ENCODE data around the gene LRIG1. TPM values are rescaled to one million over a fixed set of nuclear protein-coding genes. Genes with fewer than 3 reads are reported as not detected.

Gene LRIG1
- total RNA-seq, 5 donors from 2014 or later (not counting 1 experiment from before 2014, with no cell fraction given), result 33.5 to 49.8 (median 41.1) TPM

- Mint-ChIP-seq H3K36me3 (no peaks in the 10 kb centered on the region), H3K4me1 (no peaks in the 10 kb centered on the region), H3K27ac (no peak overlapping the region), H3K9me3 (no peaks in the 10 kb centered on the region), H3K4me3 (no peak overlapping the region), H3K27me3 (no peaks in the 10 kb centered on the region)
- no peak overlapping the region for H3K4me3 ChIP-seq (ENCODE audit: control insufficient read depth in 1 of 2, extremely low read depth in 1 of 2, low read length in 1 of 2)
- no peaks in the 10 kb centered on the region for H3K4me1 ChIP-seq (ENCODE audit: control insufficient read depth in 1 of 2, extremely low read depth in 1 of 2, insufficient read depth in 2 of 2, low read length in 2 of 2)
- peaks cover 0 to 2% of the 10 kb centered on the region in 2 experiments for H3K27me3 ChIP-seq (replicated peaks in 1 of 2; ENCODE audit: control insufficient read depth in 2 of 2, extremely low read depth in 1 of 2, insufficient read depth in 2 of 2, low read length in 1 of 2)
- ChIA-PET CTCF (interaction anchor here in 1 of 2 donors (1.2 kb wide), 1 partner anchor 15 kb away, joined by 3 read pairs; no protein-coding TSS in a partner anchor), POLR2A (interaction anchor here in 1 of 2 donors (0.6 kb wide), 1 partner anchor 63 kb away, joined by 3 read pairs; no protein-coding TSS in a partner anchor)
- H3K36me3 ChIP-seq (ENCODE audit: control insufficient read depth in 2 of 2, extremely low read depth in 1 of 2, insufficient read depth in 1 of 2, low read length in 1 of 2), result no peaks in the 10 kb centered on the region
- H3K9me3 ChIP-seq, result no peaks in the 10 kb centered on the region
- no peak overlapping the region for H3K27ac ChIP-seq (ENCODE audit: low read length)
- DNase-seq (no peak), ATAC-seq (replicated peaks in 1 of 4) (no peak)
- no CpG with 5 or more reads among the region's 2 CpGs for WGBS (ENCODE audit: insufficient coverage)
Observed at GRCh38 chr3:66536791-66537190, 36.0 kb upstream of the LRIG1 start.

- no CpG with 5 or more reads among the region's 6 CpGs for WGBS (ENCODE audit: insufficient coverage)
- CTCF ChIA-PET, result no interaction called here
- H3K4me3 Mint-ChIP-seq, result no peak overlapping the region
- POLR2A ChIA-PET, result no interaction called here
- no peak overlapping the region for H3K4me3 ChIP-seq (ENCODE audit: control insufficient read depth in 1 of 2, extremely low read depth in 1 of 2, low read length in 1 of 2)
- H3K27me3 Mint-ChIP-seq, result no peaks in the 10 kb centered on the region
- no peak overlapping the region for H3K27ac ChIP-seq (ENCODE audit: low read length)
- no peak overlapping the region for H3K27ac Mint-ChIP-seq
- no peaks in the 10 kb centered on the region for H3K36me3 Mint-ChIP-seq
- H3K27me3 ChIP-seq (replicated peaks in 1 of 2; ENCODE audit: control insufficient read depth in 2 of 2, extremely low read depth in 1 of 2, insufficient read depth in 2 of 2, low read length in 1 of 2), result peaks cover 0 to 2% of the 10 kb centered on the region in 2 experiments
- H3K4me1 Mint-ChIP-seq, result no peaks in the 10 kb centered on the region
- no peaks in the 10 kb centered on the region for H3K36me3 ChIP-seq (ENCODE audit: control insufficient read depth in 2 of 2, extremely low read depth in 1 of 2, insufficient read depth in 1 of 2, low read length in 1 of 2)
- DNase-seq, result no peak
- H3K9me3 ChIP-seq, result no peaks in the 10 kb centered on the region
- H3K4me1 ChIP-seq (ENCODE audit: control insufficient read depth in 1 of 2, extremely low read depth in 1 of 2, insufficient read depth in 2 of 2, low read length in 2 of 2), result no peaks in the 10 kb centered on the region
- no peaks in the 10 kb centered on the region for H3K9me3 Mint-ChIP-seq
- no peak for ATAC-seq (replicated peaks in 1 of 4)
Observed at GRCh38 chr3:66534304-66534845, 33.6 kb upstream of the LRIG1 start.

GRCh38 chr3:66532613-66533012, 31.8 kb upstream of the LRIG1 start:
- Mint-ChIP-seq H3K4me1 (no peaks in the 10 kb centered on the region), H3K4me3 (no peak overlapping the region), H3K27ac (no peak overlapping the region), H3K27me3 (no peaks in the 10 kb centered on the region), H3K36me3 (no peaks in the 10 kb centered on the region), H3K9me3 (no peaks in the 10 kb centered on the region)
- Histone ChIP-seq H3K4me1 (ENCODE audit: control insufficient read depth in 1 of 2, extremely low read depth in 1 of 2, insufficient read depth in 2 of 2, low read length in 2 of 2) (no peaks in the 10 kb centered on the region), H3K27me3 (replicated peaks in 1 of 2; ENCODE audit: control insufficient read depth in 2 of 2, extremely low read depth in 1 of 2, insufficient read depth in 2 of 2, low read length in 1 of 2) (peaks cover 0 to 2% of the 10 kb centered on the region in 2 experiments), H3K36me3 (ENCODE audit: control insufficient read depth in 2 of 2, extremely low read depth in 1 of 2, insufficient read depth in 1 of 2, low read length in 1 of 2) (no peaks in the 10 kb centered on the region), H3K4me3 (ENCODE audit: control insufficient read depth in 1 of 2, extremely low read depth in 1 of 2, low read length in 1 of 2) (no peak overlapping the region), H3K9me3 (no peaks in the 10 kb centered on the region), H3K27ac (ENCODE audit: low read length) (no peak overlapping the region)
- ChIA-PET CTCF (no interaction called here), POLR2A (no interaction called here)
- no CpG with 5 or more reads among the region's 1 CpG for WGBS (ENCODE audit: insufficient coverage)
- ATAC-seq (replicated peaks in 1 of 4) (no peak), DNase-seq (no peak)

GRCh38 chr3:66532160-66532587, 31.4 kb upstream of the LRIG1 start:
- Histone ChIP-seq H3K27ac (ENCODE audit: low read length) (no peak overlapping the region), H3K4me1 (ENCODE audit: control insufficient read depth in 1 of 2, extremely low read depth in 1 of 2, insufficient read depth in 2 of 2, low read length in 2 of 2) (no peaks in the 10 kb centered on the region), H3K9me3 (no peaks in the 10 kb centered on the region), H3K4me3 (ENCODE audit: control insufficient read depth in 1 of 2, extremely low read depth in 1 of 2, low read length in 1 of 2) (no peak overlapping the region), H3K36me3 (ENCODE audit: control insufficient read depth in 2 of 2, extremely low read depth in 1 of 2, insufficient read depth in 1 of 2, low read length in 1 of 2) (no peaks in the 10 kb centered on the region), H3K27me3 (replicated peaks in 1 of 2; ENCODE audit: control insufficient read depth in 2 of 2, extremely low read depth in 1 of 2, insufficient read depth in 2 of 2, low read length in 1 of 2) (peaks cover 0 to 2% of the 10 kb centered on the region in 2 experiments)
- H3K4me1 Mint-ChIP-seq, result no peaks in the 10 kb centered on the region
- ChIA-PET POLR2A (no interaction called here), CTCF (no interaction called here)
- H3K36me3 Mint-ChIP-seq, result no peaks in the 10 kb centered on the region
- no peak for ATAC-seq (replicated peaks in 1 of 4)
- 80% methylated on average over 1 of the region's 1 CpG for WGBS (ENCODE audit: insufficient coverage)
- no peaks in the 10 kb centered on the region for H3K27me3 Mint-ChIP-seq
- no peak overlapping the region for H3K4me3 Mint-ChIP-seq
- no peaks in the 10 kb centered on the region for H3K9me3 Mint-ChIP-seq
- DNase-seq, result no peak
- H3K27ac Mint-ChIP-seq, result peak overlapping the region in 1 of 2 donors; percentile 4

- Mint-ChIP-seq H3K27ac (no peak overlapping the region), H3K27me3 (no peaks in the 10 kb centered on the region), H3K36me3 (no peaks in the 10 kb centered on the region), H3K4me3 (no peak overlapping the region), H3K9me3 (no peaks in the 10 kb centered on the region), H3K4me1 (no peaks in the 10 kb centered on the region)
- POLR2A ChIA-PET, result no interaction called here
- DNase-seq, result no peak
- no CpG with 5 or more reads among the region's 1 CpG for WGBS (ENCODE audit: insufficient coverage)
- CTCF ChIA-PET, result no interaction called here
- Histone ChIP-seq H3K4me1 (ENCODE audit: control insufficient read depth in 1 of 2, extremely low read depth in 1 of 2, insufficient read depth in 2 of 2, low read length in 2 of 2) (no peaks in the 10 kb centered on the region), H3K36me3 (ENCODE audit: control insufficient read depth in 2 of 2, extremely low read depth in 1 of 2, insufficient read depth in 1 of 2, low read length in 1 of 2) (no peaks in the 10 kb centered on the region), H3K27me3 (replicated peaks in 1 of 2; ENCODE audit: control insufficient read depth in 2 of 2, extremely low read depth in 1 of 2, insufficient read depth in 2 of 2, low read length in 1 of 2) (peaks cover 0 to 2% of the 10 kb centered on the region in 2 experiments), H3K4me3 (ENCODE audit: control insufficient read depth in 1 of 2, extremely low read depth in 1 of 2, low read length in 1 of 2) (no peak overlapping the region), H3K9me3 (no peaks in the 10 kb centered on the region), H3K27ac (ENCODE audit: low read length) (no peak overlapping the region)
- no peak for ATAC-seq (replicated peaks in 1 of 4)
Observed at GRCh38 chr3:66531256-66531655, 30.4 kb upstream of the LRIG1 start.

GRCh38 chr3:66527246-66527645, 26.4 kb upstream of the LRIG1 start:
- H3K36me3 Mint-ChIP-seq, result no peaks in the 10 kb centered on the region
- no peak overlapping the region for H3K27ac Mint-ChIP-seq
- H3K9me3 Mint-ChIP-seq, result no peaks in the 10 kb centered on the region
- Histone ChIP-seq H3K27me3 (replicated peaks in 1 of 2; ENCODE audit: control insufficient read depth in 2 of 2, extremely low read depth in 1 of 2, insufficient read depth in 2 of 2, low read length in 1 of 2) (peaks cover 0 to 6% of the 10 kb centered on the region in 2 experiments), H3K27ac (ENCODE audit: low read length) (no peak overlapping the region), H3K4me1 (ENCODE audit: control insufficient read depth in 1 of 2, extremely low read depth in 1 of 2, insufficient read depth in 2 of 2, low read length in 2 of 2) (no peaks in the 10 kb centered on the region), H3K4me3 (ENCODE audit: control insufficient read depth in 1 of 2, extremely low read depth in 1 of 2, low read length in 1 of 2) (no peak overlapping the region), H3K36me3 (ENCODE audit: control insufficient read depth in 2 of 2, extremely low read depth in 1 of 2, insufficient read depth in 1 of 2, low read length in 1 of 2) (no peaks in the 10 kb centered on the region), H3K9me3 (no peaks in the 10 kb centered on the region)
- ChIA-PET POLR2A (interaction anchor here (0.7 kb wide), 2 partner anchors 34 to 221 kb away, joined by 3 to 5 read pairs; no protein-coding TSS in a partner anchor), CTCF (no interaction called here)
- ATAC-seq (replicated peaks in 1 of 4) (no peak), DNase-seq (no peak)
- no peak overlapping the region for H3K4me3 Mint-ChIP-seq
- WGBS (ENCODE audit: insufficient coverage), result 75% methylated on average over 2 of the region's 4 CpGs
- peaks cover 6 to 11% of the 10 kb centered on the region in 2 donors for H3K27me3 Mint-ChIP-seq
- peaks cover 0 to 5% (median 0%) of the 10 kb centered on the region in 3 donors for H3K4me1 Mint-ChIP-seq

All from T-cell (primary cell).